Vagina (tissue), 2 donors: ENCODE results near the gene HLA-DQA2. TPM values are rescaled to one million over a fixed set of nuclear protein-coding genes. Genes with fewer than 3 reads are reported as not detected.
"Not testable (repeated sequence)": the region's sequence is repeated elsewhere in the genome, so short reads cannot be mapped to it uniquely, and the experiment has no call there.

Experiments used
- DNase-seq, 2 donors: peaks; one replicate each; pipeline ENCODE4 v3.0.0-alpha.2; 2017; ENCODE audit errors: extremely low spot score in 2 of 2
- H3K27ac ChIP-seq: fragments of 200-600 bp; sonication (generic); one replicate; pipeline ENCODE4 v1.5.1; 2019
- H3K27me3 ChIP-seq: fragments of 200-600 bp; sonication (generic); one replicate; pipeline ENCODE4 v1.5.1; 2019
- H3K36me3 ChIP-seq, 2 donors: fragments of 200-600 bp; sonication (generic); one replicate each; pipeline ENCODE4 v1.5.1; 2017 to 2019
- H3K4me1 ChIP-seq: fragments of 200-600 bp; sonication (generic); one replicate; pipeline ENCODE4 v1.5.1; 2019
- H3K4me3 ChIP-seq, 2 donors: fragments of 200-600 bp; sonication (generic); 1 replicate in 1 of 2; 2 replicates in 1 of 2; pipeline ENCODE4 v1.5.1; 2016 to 2019
- H3K9me3 ChIP-seq: fragments of 200-600 bp; sonication (generic); one replicate; pipeline ENCODE4 v1.5.1; 2019
- POLR2A ChIP-seq, 2 donors: fragments of 450-650 bp; IDR thresholded peaks; one replicate each; pipeline ENCODE4 v1.6.1; 2017; ENCODE audit warnings: antibody characterized with exemption in 2 of 2, mild to moderate bottlenecking in 2 of 2, moderate library complexity in 2 of 2
- POLR2AphosphoS5 ChIP-seq, 2 donors: sonication (generic); formaldehyde crosslinking; IDR thresholded peaks; one replicate each; pipeline ENCODE4 v1.9.0; 2017; ENCODE audit warnings: antibody characterized with exemption in 2 of 2, mild to moderate bottlenecking in 2 of 2, low read depth in 1 of 2; ENCODE audit not compliant: insufficient read depth in 1 of 2
- intact Hi-C: fragments of 100-400 bp; cut with DNase I; formaldehyde crosslinking; loops from one replicate; pipeline ENCODE4 v1.15.1; 2023
- total RNA-seq: library from RNA; depleted of rRNA; stranded (reverse); fragments of >200 nt; gene quantifications from one replicate; pipeline ENCODE4 v1.2.3, GENCODE V29; 2016
- TF ChIP-seq, protein P1 (sequence below), 3 experiments: fragments of 450-650 bp in 2 of 3; fragments of 200-600 bp in 1 of 3; sonication (generic) in 1 of 3; IDR thresholded peaks; one replicate each; pipeline ENCODE4 v1.5.1; 2017 to 2019; ENCODE audit warnings: antibody characterized with exemption in 3 of 3, mild to moderate bottlenecking in 2 of 3, moderate library complexity in 2 of 3

HLA-DQA2 gene
- total RNA-seq, 1 donor from 2014 or later, result 2.2 TPM

DNA sequence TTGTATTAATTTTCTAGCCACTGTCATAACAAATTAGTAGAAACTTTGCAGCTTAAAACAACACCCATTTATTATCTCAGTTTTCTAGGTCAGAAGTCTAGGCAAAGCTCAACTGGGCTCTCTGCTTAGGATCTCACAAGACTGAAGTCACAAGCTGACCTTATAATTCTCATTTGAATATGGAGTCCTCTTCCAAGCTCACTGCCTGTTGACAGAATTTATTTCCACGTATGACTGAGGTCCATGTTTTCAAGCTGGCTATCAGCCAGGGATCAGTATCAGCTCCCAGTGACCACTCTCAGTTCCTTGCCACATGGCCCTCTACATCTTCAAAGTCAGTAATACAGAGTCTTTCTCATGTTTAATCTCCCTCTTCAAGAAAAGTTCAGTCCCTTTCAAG, 33.9 kb downstream of the HLA-DQA2 start:
- TF ChIP-seq POLR2AphosphoS5 (IDR thresholded peaks at IDR 0.05; ENCODE audit: insufficient read depth in 1 of 2, low read depth in 1 of 2) (no peak), POLR2A (IDR thresholded peaks at IDR 0.05) (no peak)
- TF ChIP-seq, protein P1, sequence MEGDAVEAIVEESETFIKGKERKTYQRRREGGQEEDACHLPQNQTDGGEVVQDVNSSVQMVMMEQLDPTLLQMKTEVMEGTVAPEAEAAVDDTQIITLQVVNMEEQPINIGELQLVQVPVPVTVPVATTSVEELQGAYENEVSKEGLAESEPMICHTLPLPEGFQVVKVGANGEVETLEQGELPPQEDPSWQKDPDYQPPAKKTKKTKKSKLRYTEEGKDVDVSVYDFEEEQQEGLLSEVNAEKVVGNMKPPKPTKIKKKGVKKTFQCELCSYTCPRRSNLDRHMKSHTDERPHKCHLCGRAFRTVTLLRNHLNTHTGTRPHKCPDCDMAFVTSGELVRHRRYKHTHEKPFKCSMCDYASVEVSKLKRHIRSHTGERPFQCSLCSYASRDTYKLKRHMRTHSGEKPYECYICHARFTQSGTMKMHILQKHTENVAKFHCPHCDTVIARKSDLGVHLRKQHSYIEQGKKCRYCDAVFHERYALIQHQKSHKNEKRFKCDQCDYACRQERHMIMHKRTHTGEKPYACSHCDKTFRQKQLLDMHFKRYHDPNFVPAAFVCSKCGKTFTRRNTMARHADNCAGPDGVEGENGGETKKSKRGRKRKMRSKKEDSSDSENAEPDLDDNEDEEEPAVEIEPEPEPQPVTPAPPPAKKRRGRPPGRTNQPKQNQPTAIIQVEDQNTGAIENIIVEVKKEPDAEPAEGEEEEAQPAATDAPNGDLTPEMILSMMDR (IDR thresholded peaks at IDR 0.05), result no peak
- Histone ChIP-seq H3K27me3 (no peaks in the 10 kb centered on the region), H3K36me3 (no peaks in the 10 kb centered on the region), H3K27ac (no peak overlapping the region), H3K9me3 (no peaks in the 10 kb centered on the region), H3K4me3 (no peak overlapping the region), H3K4me1 (no peaks in the 10 kb centered on the region)
- no peak for DNase-seq
- intact Hi-C loops, result no loop called here

DNA sequence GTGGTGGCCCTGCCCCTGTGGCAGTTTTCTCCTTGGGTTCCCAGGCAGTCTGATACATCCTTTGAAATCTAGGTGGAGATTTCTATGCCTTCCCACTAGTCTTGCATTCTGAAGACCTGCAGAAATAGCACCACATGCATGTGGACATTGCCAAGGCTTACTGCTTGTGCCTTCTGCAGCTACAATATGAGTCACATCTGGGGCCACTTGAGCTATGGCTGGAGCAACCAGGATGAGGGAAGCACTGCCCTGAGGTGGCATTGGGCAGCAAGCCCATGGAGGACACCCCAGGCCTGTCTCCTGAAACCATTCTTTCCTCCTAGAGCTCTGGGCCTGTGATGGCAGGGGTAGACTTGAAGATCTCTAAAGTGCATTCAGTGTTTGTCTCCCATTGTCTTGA, 37.8 kb downstream of the HLA-DQA2 start:
- DNase-seq, result no peak
- intact Hi-C loops, result no loop called here
- no peak overlapping the region for H3K4me3 ChIP-seq
- no peaks in the 10 kb centered on the region for H3K9me3 ChIP-seq
- no peak overlapping the region for H3K27ac ChIP-seq
- TF ChIP-seq POLR2AphosphoS5 (IDR thresholded peaks at IDR 0.05; ENCODE audit: insufficient read depth in 1 of 2, low read depth in 1 of 2), result no peak
- TF ChIP-seq, protein P1 (IDR thresholded peaks at IDR 0.05), result no peak
- TF ChIP-seq POLR2A (IDR thresholded peaks at IDR 0.05), result no peak
- H3K27me3 ChIP-seq, result no peaks in the 10 kb centered on the region
- H3K36me3 ChIP-seq, result no peaks in the 10 kb centered on the region
- no peaks in the 10 kb centered on the region for H3K4me1 ChIP-seq

DNA sequence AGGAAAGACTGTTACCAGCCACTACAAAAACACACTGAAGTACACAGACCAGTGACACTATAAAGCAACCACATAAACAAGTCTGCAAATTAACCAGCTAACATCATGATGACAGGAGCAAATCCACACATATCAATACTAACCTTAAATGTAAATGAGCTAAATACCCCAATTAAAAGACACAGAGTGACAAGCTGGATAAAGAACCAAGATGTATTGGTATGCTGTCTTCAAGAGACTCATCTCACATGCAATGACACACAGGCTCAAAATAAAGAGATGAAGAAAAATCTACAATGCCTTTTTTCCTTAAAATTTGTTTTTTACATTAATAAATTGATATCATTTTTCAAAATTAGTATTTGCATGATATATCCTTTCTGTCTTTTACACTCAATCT, 41.7 kb downstream of the HLA-DQA2 start:
- DNase-seq, H3K27ac ChIP-seq, H3K27me3 ChIP-seq, intact Hi-C loops, H3K4me3 ChIP-seq, H3K9me3 ChIP-seq, H3K4me1 ChIP-seq, H3K36me3 ChIP-seq: not testable (repeated sequence)

DNA sequence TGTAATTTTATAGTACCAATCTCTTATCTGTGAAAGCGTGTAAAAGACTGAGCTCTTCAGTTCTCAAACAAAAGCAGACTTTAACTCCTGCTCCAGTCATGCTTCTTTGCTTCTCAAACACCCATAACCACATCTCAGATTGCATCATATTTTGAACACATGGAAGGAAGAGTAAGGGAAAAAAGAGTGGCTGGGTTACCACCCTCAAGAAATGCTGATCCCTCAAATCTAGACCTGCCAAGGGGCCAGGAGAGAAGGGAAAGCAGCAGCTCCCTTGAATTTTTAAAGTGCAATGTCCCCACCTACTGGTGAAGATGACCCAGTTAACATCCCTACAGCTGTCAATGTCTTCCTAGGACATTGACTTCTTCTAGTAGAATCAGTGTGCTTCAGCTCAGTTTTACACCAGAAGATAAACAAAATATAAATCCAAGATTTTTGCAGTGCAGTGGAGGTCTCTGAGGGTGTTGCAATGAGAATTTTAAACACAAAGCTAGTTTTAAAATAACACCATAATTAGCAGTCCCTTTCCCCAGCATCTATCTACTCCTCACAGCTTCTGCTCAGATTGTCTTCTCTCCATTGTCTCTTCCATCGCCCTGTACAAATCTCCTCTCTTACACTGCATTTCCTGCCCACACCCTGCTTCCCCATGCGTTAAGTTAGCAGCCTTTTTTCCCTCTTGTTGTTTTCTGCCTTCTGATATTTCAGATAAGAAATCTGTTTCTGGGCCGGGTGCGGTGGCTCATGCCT, 44.8 kb downstream of the HLA-DQA2 start:
- intact Hi-C loops, result no loop called here
- Histone ChIP-seq H3K36me3 (no peaks in the 10 kb centered on the region), H3K9me3 (no peaks in the 10 kb centered on the region), H3K4me3 (no peak overlapping the region), H3K4me1 (no peaks in the 10 kb centered on the region), H3K27me3 (no peaks in the 10 kb centered on the region), H3K27ac (no peak overlapping the region)
- DNase-seq, result no peak
- TF ChIP-seq, protein P1 (IDR thresholded peaks at IDR 0.05), result peak in 2 of 3 experiments; percentile 39 to 52
- TF ChIP-seq POLR2AphosphoS5 (IDR thresholded peaks at IDR 0.05; ENCODE audit: insufficient read depth in 1 of 2, low read depth in 1 of 2), result no peak
- TF ChIP-seq POLR2A (IDR thresholded peaks at IDR 0.05), result no peak

DNA sequence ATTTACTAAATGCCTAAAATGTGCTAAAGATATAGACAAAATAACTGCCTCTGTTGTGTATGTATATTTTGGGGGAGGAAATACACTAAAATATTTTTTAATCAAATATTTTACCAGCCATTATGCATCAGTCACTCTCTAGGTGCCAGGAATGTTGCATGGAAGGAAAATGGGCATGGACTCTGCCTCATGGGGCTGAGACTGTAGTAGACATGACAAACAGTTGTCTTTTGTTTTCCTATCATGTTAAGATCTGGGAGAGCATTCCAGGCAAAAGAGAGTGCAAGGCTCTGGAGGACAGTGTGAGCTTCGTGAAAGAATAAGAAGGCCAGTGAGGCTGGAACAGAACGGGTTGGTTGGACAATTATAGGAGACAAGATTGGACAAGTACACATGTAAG, 49.1 kb downstream of the HLA-DQA2 start:
- no peak for DNase-seq
- Histone ChIP-seq H3K4me1 (no peaks in the 10 kb centered on the region), H3K27me3 (no peaks in the 10 kb centered on the region), H3K4me3 (no peak overlapping the region), H3K36me3 (no peaks in the 10 kb centered on the region), H3K27ac (no peak overlapping the region), H3K9me3 (no peaks in the 10 kb centered on the region)
- TF ChIP-seq, protein P1 (IDR thresholded peaks at IDR 0.05), result no peak
- TF ChIP-seq POLR2A (IDR thresholded peaks at IDR 0.05), result no peak
- TF ChIP-seq POLR2AphosphoS5 (IDR thresholded peaks at IDR 0.05; ENCODE audit: insufficient read depth in 1 of 2, low read depth in 1 of 2), result no peak
- intact Hi-C loops, result loop anchor here (10.0 kb wide), 2 partner anchors 86 to 376 kb away; no protein-coding TSS in a partner anchor
